Nephron (organoid): ENCODE data around the gene CACNA2D3.
A peak's percentile ranks its signal among the peaks of the same experiment; 100 is the strongest.

Experiments
- H3K27ac Mint-ChIP-seq, 3 experiments: 2 replicates each; pipeline ENCODE4 v1.8.0; 2020; ENCODE audit warnings: mixed read lengths in 3 of 3, mild to moderate bottlenecking in 2 of 3, moderate library complexity in 1 of 3
- H3K27me3 Mint-ChIP-seq: 2 replicates; pipeline ENCODE4 v1.8.0; 2021; ENCODE audit warnings: low read depth, mild to moderate bottlenecking, moderate library complexity, mixed read lengths
- H3K36me3 Mint-ChIP-seq: 2 replicates; pipeline ENCODE4 v1.8.0; 2020; ENCODE audit warnings: low read depth, mixed read lengths
- H3K4me1 Mint-ChIP-seq: 2 replicates; pipeline ENCODE4 v1.8.0; 2020; ENCODE audit warnings: mixed read lengths
- H3K4me3 Mint-ChIP-seq, 3 experiments: 2 replicates each; pipeline ENCODE4 v1.8.0; 2020; ENCODE audit warnings: mild to moderate bottlenecking in 3 of 3, mixed read lengths in 3 of 3, moderate library complexity in 2 of 3
- H3K9me3 Mint-ChIP-seq: 2 replicates; pipeline ENCODE4 v1.8.0; 2020; ENCODE audit warnings: mixed read lengths
- CTCF ChIP-seq, 3 experiments: fragments of 200-600 bp; sonication (generic); IDR thresholded peaks; one replicate each; pipeline ENCODE4 v1.5.0; 2021; ENCODE audit warnings: antibody characterized with exemption in 3 of 3; ENCODE audit not compliant: unreplicated experiment in 3 of 3

Gene CACNA2D3

GRCh38 chr3:55074796-55075195, 952.4 kb downstream of the CACNA2D3 start:
- peaks cover 18% of the 10 kb centered on the region for H3K27me3 Mint-ChIP-seq
- TF ChIP-seq CTCF (IDR thresholded peaks at IDR 0.05; ENCODE audit: unreplicated experiment in 3 of 3), result no peak
- no peaks in the 10 kb centered on the region for H3K36me3 Mint-ChIP-seq
- peak overlapping the region in 1 of 3 experiments; percentile 22 for H3K27ac Mint-ChIP-seq
- no peak overlapping the region for H3K4me3 Mint-ChIP-seq
- peaks cover 3% of the 10 kb centered on the region for H3K9me3 Mint-ChIP-seq
- H3K4me1 Mint-ChIP-seq, result peaks cover 21% of the 10 kb centered on the region

GRCh38 chr3:55075846-55076245, 953.5 kb downstream of the CACNA2D3 start:
- Mint-ChIP-seq H3K9me3 (no peaks in the 10 kb centered on the region), H3K27me3 (peaks cover 13% of the 10 kb centered on the region)

DNA sequence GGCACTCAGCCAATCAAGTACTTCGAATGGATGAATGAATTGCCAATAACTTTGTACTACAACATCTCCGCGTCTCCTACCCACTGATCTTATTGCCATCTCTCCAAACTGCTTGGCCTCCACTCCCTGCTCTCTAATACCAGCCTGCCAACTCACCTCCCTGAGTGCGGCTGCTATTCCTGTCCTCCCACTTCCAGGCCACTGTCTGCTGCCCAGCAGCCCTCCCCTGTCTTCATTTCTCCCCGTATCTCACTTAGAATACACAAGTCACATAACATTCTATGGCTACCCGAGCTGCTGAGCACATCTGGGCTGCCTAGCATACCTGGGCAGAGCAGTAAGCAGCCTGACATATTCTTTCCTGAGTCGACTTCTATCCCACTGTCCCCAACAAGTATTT, 955.4 kb downstream of the CACNA2D3 start:
- Mint-ChIP-seq H3K4me1 (peaks cover 21% of the 10 kb centered on the region), H3K27ac (no peak overlapping the region), H3K9me3 (no peaks in the 10 kb centered on the region), H3K36me3 (no peaks in the 10 kb centered on the region), H3K4me3 (no peak overlapping the region), H3K27me3 (peaks cover 13% of the 10 kb centered on the region)
- no peak for TF ChIP-seq CTCF (IDR thresholded peaks at IDR 0.05; ENCODE audit: unreplicated experiment in 3 of 3)

More at GRCh38 chr3:55075846-55076245, 953.5 kb downstream of the CACNA2D3 start:
- Mint-ChIP-seq H3K4me1 (peaks cover 21% of the 10 kb centered on the region), H3K4me3 (no peak overlapping the region), H3K27ac (no peak overlapping the region), H3K36me3 (no peaks in the 10 kb centered on the region)
- TF ChIP-seq CTCF (IDR thresholded peaks at IDR 0.05; ENCODE audit: unreplicated experiment in 3 of 3), result no peak

DNA sequence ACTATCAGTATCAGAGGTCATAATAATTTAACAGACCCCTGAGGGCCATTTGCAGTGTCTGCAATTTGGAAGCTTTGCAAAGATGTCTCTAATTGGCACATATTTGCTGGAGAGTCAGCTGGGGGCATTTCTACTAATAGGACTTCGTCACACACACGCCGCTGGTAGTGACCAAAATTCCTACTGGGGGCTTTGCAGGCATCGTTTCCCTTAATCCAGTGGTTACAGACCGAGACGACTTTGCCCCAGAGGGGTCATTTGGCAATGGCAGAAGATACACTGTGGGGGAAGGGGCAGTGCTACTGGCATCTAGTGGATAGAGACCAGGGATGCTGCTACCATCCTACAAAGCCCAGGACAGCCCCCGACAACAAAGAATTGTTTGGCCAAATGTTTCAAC, 956.5 kb downstream of the CACNA2D3 start:
- TF ChIP-seq CTCF (IDR thresholded peaks at IDR 0.05; ENCODE audit: unreplicated experiment in 3 of 3), result no peak
- H3K9me3 Mint-ChIP-seq, result no peaks in the 10 kb centered on the region
- no peaks in the 10 kb centered on the region for H3K36me3 Mint-ChIP-seq
- no peak overlapping the region for H3K27ac Mint-ChIP-seq
- no peak overlapping the region for H3K4me3 Mint-ChIP-seq
- peaks cover 13% of the 10 kb centered on the region for H3K27me3 Mint-ChIP-seq
- H3K4me1 Mint-ChIP-seq, result peaks cover 19% of the 10 kb centered on the region

- Mint-ChIP-seq H3K4me1 (peaks cover 10% of the 10 kb centered on the region), H3K36me3 (no peaks in the 10 kb centered on the region), H3K9me3 (no peaks in the 10 kb centered on the region), H3K27ac (no peak overlapping the region), H3K27me3 (peaks cover 26% of the 10 kb centered on the region), H3K4me3 (no peak overlapping the region)
- TF ChIP-seq CTCF (IDR thresholded peaks at IDR 0.05; ENCODE audit: unreplicated experiment in 3 of 3), result no peak
Measured at GRCh38 chr3:55085231-55085630, 962.9 kb downstream of the CACNA2D3 start.

GRCh38 chr3:55089211-55089610, 966.9 kb downstream of the CACNA2D3 start:
- no peak for TF ChIP-seq CTCF (IDR thresholded peaks at IDR 0.05; ENCODE audit: unreplicated experiment in 3 of 3)
- H3K27me3 Mint-ChIP-seq, result peaks cover 29% of the 10 kb centered on the region
- peaks cover 10% of the 10 kb centered on the region for H3K4me1 Mint-ChIP-seq
- no peak overlapping the region for H3K4me3 Mint-ChIP-seq
- H3K27ac Mint-ChIP-seq, result no peak overlapping the region
- no peaks in the 10 kb centered on the region for H3K36me3 Mint-ChIP-seq
- peaks cover 5% of the 10 kb centered on the region for H3K9me3 Mint-ChIP-seq
